Common myeloid progenitor, CD34-positive (primary cell): ENCODE results near the gene FAM20C.

ENCODE experiments used
- CTCF ChIA-PET: fragments of 350-600 bp; sonication (Branson Sonifier 250); formaldehyde crosslinking; loops from one replicate; lab custom pipeline; 2021; ENCODE audit warnings: antibody characterized with exemption; lab: Charles Lee
- POLR2A ChIA-PET: fragments of 350-600 bp; sonication (Branson Sonifier 250); formaldehyde crosslinking; loops from one replicate; lab custom pipeline; 2021; ENCODE audit warnings: antibody characterized with exemption; lab: Charles Lee
- DNase-seq, 3 donors: peaks; one replicate each; pipeline versions ENCODE4 v3.0.0 to v3.0.0-alpha.2; 2013
- H3K27ac ChIP-seq, 2 experiments: 1 replicate in 1 of 2; 2 replicates in 1 of 2; pipeline ENCODE4 v1.7.0; 2013; ENCODE audit warnings: inconsistent platforms in 2 of 2, low read length in 2 of 2, mild to moderate bottlenecking in 2 of 2, low read depth in 1 of 2, moderate library complexity in 1 of 2; ENCODE audit not compliant: severe bottlenecking in 2 of 2, insufficient read depth in 1 of 2, poor library complexity in 1 of 2
- H3K27me3 ChIP-seq, 5 experiments: replicated peaks in 2 of 5; 1 replicate in 3 of 5; 2 replicates in 2 of 5; pipeline versions ENCODE4 v1.6.1 to v1.7.0; 2013; ENCODE audit warnings: low read length in 4 of 5, mild to moderate bottlenecking in 2 of 5, moderate library complexity in 2 of 5, inconsistent platforms in 1 of 5; ENCODE audit not compliant: insufficient read depth in 5 of 5, control insufficient read depth in 4 of 5
- H3K36me3 ChIP-seq, 4 experiments: 1 replicate in 2 of 4; 2 replicates in 2 of 4; pipeline versions ENCODE4 v1.6.1 to v1.7.0; 2013; ENCODE audit warnings: low read length in 3 of 4, control low read depth in 1 of 4, mild to moderate bottlenecking in 1 of 4; ENCODE audit not compliant: control insufficient read depth in 4 of 4, insufficient read depth in 4 of 4
- H3K4me1 ChIP-seq, 4 experiments: 1 replicate in 3 of 4; 2 replicates in 1 of 4; pipeline versions ENCODE4 v1.6.1 to v1.7.1; 2013; ENCODE audit warnings: low read length in 3 of 4, mild to moderate bottlenecking in 3 of 4, control low read depth in 1 of 4, inconsistent platforms in 1 of 4, moderate library complexity in 1 of 4; ENCODE audit not compliant: control insufficient read depth in 4 of 4, insufficient read depth in 4 of 4; ENCODE audit errors: control extremely low read depth in 1 of 4
- H3K4me3 ChIP-seq, 7 experiments: 1 replicate in 4 of 7; 2 replicates in 3 of 7; pipeline versions ENCODE4 v1.5.1 to v1.7.0; 2013; ENCODE audit warnings: mild to moderate bottlenecking in 7 of 7, low read length in 6 of 7, moderate library complexity in 6 of 7, inconsistent platforms in 2 of 7, low read depth in 2 of 7, control low read depth in 1 of 7; ENCODE audit not compliant: insufficient read depth in 4 of 7, control insufficient read depth in 1 of 7; ENCODE audit errors: extremely low read depth in 1 of 7
- H3K9me3 ChIP-seq, 5 experiments: 1 replicate in 4 of 5; 2 replicates in 1 of 5; pipeline versions ENCODE4 v1.6.1 to v1.7.1; 2013; ENCODE audit warnings: low read length in 4 of 5, mild to moderate bottlenecking in 2 of 5, inconsistent platforms in 1 of 5, low read depth in 1 of 5, moderate library complexity in 1 of 5; ENCODE audit not compliant: control insufficient read depth in 4 of 5, insufficient read depth in 2 of 5; ENCODE audit errors: control extremely low read depth in 1 of 5
- WGBS: methylation state at CpG from one replicate; pipeline ENCODE4 v1.1.5; 2013; ENCODE audit not compliant: insufficient coverage; 5-methylcytosine and 5-hydroxymethylcytosine counted together

FAM20C gene

GRCh38 chr7:223118-223800, 30.9 kb downstream of the FAM20C start:
- WGBS, result 94% methylated on average over 31 of the region's 34 CpGs
- ChIA-PET POLR2A (no interaction called here), CTCF (no interaction called here)
- no peak for DNase-seq
- Histone ChIP-seq H3K4me3 (no peak overlapping the region), H3K27ac (no peak overlapping the region), H3K9me3 (no peaks in the 10 kb centered on the region), H3K27me3 (no peaks in the 10 kb centered on the region), H3K36me3 (no peaks in the 10 kb centered on the region), H3K4me1 (no peaks in the 10 kb centered on the region)

DNA sequence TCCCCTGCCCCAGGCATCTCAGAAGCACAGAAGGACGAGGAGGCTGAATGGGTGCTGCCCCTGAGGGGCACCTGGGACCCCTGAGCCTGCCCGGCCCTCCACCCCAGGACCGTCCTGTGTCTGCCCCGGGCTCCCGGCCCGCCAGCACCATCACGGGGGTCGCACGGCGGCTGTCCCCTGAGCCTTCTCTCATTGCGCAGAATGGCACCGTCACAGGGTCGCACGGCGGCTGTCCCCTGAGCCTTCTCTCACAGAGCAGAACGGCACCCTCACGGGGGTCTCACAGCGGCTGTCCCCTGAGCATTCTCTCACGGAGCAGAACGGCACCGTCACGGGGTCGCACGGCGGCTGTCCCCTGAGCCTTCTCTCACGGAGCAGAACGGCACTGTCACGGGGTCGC, 31.5 kb downstream of the FAM20C start:
- Histone ChIP-seq H3K4me1 (no peaks in the 10 kb centered on the region), H3K36me3 (no peaks in the 10 kb centered on the region), H3K27me3 (no peaks in the 10 kb centered on the region), H3K27ac (no peak overlapping the region), H3K4me3 (no peak overlapping the region), H3K9me3 (no peaks in the 10 kb centered on the region)
- no peak for DNase-seq
- 92% methylated on average over 24 of the region's 29 CpGs for WGBS
- POLR2A ChIA-PET, result no interaction called here
- CTCF ChIA-PET, result no interaction called here

DNA sequence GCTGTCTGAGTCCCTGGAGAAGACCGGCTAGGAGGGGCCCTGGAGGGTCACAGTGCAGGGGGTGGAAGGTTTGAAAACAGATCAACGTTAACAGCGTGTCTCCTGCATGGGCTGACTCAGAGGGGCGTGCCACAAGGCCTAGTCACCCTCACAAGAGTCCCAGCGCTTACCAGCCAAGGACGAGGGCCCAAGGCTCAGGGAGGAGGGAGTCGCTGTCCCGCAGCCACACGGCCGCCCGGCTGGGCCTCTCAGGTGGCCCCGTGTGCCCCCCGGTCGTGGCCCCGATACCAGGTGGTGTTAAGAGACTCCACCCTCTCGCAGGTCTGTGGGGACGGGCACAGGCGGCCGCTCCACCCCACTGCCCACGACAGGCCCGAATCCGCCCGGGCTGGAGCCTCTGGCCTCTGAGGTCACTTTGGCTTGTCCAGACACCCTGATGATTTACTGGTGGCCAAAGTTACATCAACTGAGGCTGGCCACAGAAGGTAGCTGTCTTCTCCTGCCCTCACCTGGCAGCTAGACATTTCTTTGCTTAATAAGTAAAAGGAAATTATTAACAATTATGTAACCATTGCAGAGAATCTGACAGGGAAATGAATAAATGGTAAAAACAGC, 34.0 kb downstream of the FAM20C start:
- ChIA-PET CTCF (no interaction called here), POLR2A (no interaction called here)
- no peaks in the 10 kb centered on the region for H3K9me3 ChIP-seq
- H3K4me1 ChIP-seq, result no peaks in the 10 kb centered on the region
- WGBS, result 98% methylated on average over 23 of the region's 23 CpGs
- no peaks in the 10 kb centered on the region for H3K36me3 ChIP-seq
- no peak overlapping the region for H3K27ac ChIP-seq
- no peaks in the 10 kb centered on the region for H3K27me3 ChIP-seq
- DNase-seq, result no peak
- H3K4me3 ChIP-seq, result no peak overlapping the region

DNA sequence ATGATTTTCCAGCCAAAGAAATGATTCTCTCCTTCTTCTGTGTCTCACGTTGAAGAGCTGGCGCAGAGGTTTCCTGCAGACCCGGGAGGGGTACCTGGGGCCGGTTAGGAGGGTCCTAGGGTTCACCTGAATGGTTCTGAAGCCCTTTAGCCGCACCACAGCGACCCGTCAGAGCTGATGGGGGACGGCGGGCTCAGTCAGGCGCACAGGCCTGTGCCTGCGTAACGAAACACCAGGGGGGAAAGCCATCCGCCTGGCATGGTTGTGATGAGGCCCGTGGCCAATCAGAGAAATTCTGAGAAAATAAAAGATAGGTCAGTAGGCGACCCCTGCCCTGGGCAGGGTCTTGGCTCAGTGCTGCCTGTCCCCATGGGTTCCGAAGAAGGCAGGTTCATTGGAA, 35.6 kb downstream of the FAM20C start:
- no peaks in the 10 kb centered on the region for H3K27me3 ChIP-seq
- DNase-seq, result no peak
- no peak overlapping the region for H3K27ac ChIP-seq
- CTCF ChIA-PET, result no interaction called here
- POLR2A ChIA-PET, result no interaction called here
- no peak overlapping the region for H3K4me3 ChIP-seq
- no peaks in the 10 kb centered on the region for H3K4me1 ChIP-seq
- no peaks in the 10 kb centered on the region for H3K9me3 ChIP-seq
- no peaks in the 10 kb centered on the region for H3K36me3 ChIP-seq
- WGBS, result 97% methylated on average over 14 of the region's 16 CpGs

- POLR2A ChIA-PET, result no interaction called here
- H3K36me3 ChIP-seq, result no peaks in the 10 kb centered on the region
- peaks cover 0 to 2% (median 0%) of the 10 kb centered on the region in 5 experiments for H3K27me3 ChIP-seq
- no peaks in the 10 kb centered on the region for H3K9me3 ChIP-seq
- CTCF ChIA-PET, result no interaction called here
- H3K4me1 ChIP-seq, result no peaks in the 10 kb centered on the region
- H3K4me3 ChIP-seq, result no peak overlapping the region
- no peak for DNase-seq
- H3K27ac ChIP-seq, result no peak overlapping the region
- 93% methylated on average over 6 of the region's 12 CpGs for WGBS
Observed at GRCh38 chr7:228610-229009, 36.2 kb downstream of the FAM20C start.

GRCh38 chr7:229184-229964, 37.0 kb downstream of the FAM20C start:
- Histone ChIP-seq H3K27ac (no peak overlapping the region), H3K27me3 (peaks cover 0 to 2% (median 0%) of the 10 kb centered on the region in 5 experiments), H3K36me3 (no peaks in the 10 kb centered on the region), H3K4me1 (no peaks in the 10 kb centered on the region), H3K4me3 (no peak overlapping the region), H3K9me3 (no peaks in the 10 kb centered on the region)
- 96% methylated on average over 28 of the region's 29 CpGs for WGBS
- ChIA-PET POLR2A (interaction anchor here (0.7 kb wide), 1 partner anchor 40 kb away, joined by 4 read pairs; no protein-coding TSS in a partner anchor), CTCF (no interaction called here)
- no peak for DNase-seq

DNA sequence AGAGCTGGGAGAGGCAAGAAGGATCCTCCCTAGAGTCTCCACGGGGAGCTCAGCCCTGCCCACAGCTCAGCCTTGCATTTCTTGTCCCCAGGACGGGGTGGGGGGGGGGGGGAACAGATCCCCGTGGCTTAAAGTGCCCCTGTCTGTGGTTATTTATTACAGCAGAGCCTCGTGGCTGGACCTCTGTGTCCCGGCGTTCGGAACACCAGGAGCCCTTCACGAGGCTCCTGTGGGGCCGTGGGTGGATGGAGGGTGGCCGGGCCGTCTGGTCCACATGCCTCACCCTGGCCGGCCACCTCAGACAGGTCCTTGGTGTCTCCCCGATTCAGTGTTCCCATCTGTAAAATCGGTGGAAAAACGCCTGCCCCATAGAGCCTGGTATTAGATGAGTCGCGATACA, 37.9 kb downstream of the FAM20C start:
- no peaks in the 10 kb centered on the region for H3K36me3 ChIP-seq
- CTCF ChIA-PET, result no interaction called here

More for the DNA sequence above, 37.9 kb downstream of the FAM20C start:
- Histone ChIP-seq H3K4me1 (no peaks in the 10 kb centered on the region), H3K9me3 (no peaks in the 10 kb centered on the region), H3K27ac (no peak overlapping the region), H3K27me3 (peaks cover 0 to 2% (median 0%) of the 10 kb centered on the region in 5 experiments), H3K4me3 (no peak overlapping the region)
- POLR2A ChIA-PET, result no interaction called here
- WGBS, result 100% methylated on average over 7 of the region's 17 CpGs
- DNase-seq, result no peak
